Measurements from ENCODE around the gene CCT6B. TPM values are rescaled to one million over a fixed set of nuclear protein-coding genes. Genes with fewer than 3 reads are reported as not detected.

CCT6B gene
- total RNA-seq, 1 donor from 2014 or later: 2.6 TPM

- Histone ChIP-seq H3K79me2 (ENCODE audit: insufficient read depth, low read length) (no peaks in the 10 kb centered on the region), H2AFZ (ENCODE audit: low read depth, low read length) (no peak overlapping the region), H3K4me3 (ENCODE audit: insufficient read depth, low read depth, low read length) (no peak overlapping the region), H3K36me3 (ENCODE audit: insufficient read depth, low read length) (peaks cover 16% of the 10 kb centered on the region), H3K9ac (ENCODE audit: low read length) (no peak overlapping the region), H3K4me2 (ENCODE audit: low read length) (no peak overlapping the region), H3K27ac (ENCODE audit: low read depth, low read length) (no peak overlapping the region), H3K9me3 (ENCODE audit: insufficient read depth, low read depth, low read length) (no peaks in the 10 kb centered on the region), H4K20me1 (ENCODE audit: insufficient read depth, low read length) (no peaks in the 10 kb centered on the region), H3K4me1 (ENCODE audit: insufficient read depth, low read length) (peaks cover 11% of the 10 kb centered on the region), H3K27me3 (ENCODE audit: insufficient read depth, low read length) (no peaks in the 10 kb centered on the region)
- peaks cover 7% of the 10 kb centered on the region for H3K4me1 Mint-ChIP-seq (ENCODE audit: low read depth, unreplicated experiment)
- peaks cover 15% of the 10 kb centered on the region for H3K36me3 Mint-ChIP-seq (ENCODE audit: low read depth, unreplicated experiment)
- no peaks in the 10 kb centered on the region for H3K9me3 Mint-ChIP-seq (ENCODE audit: unreplicated experiment)
- no peak overlapping the region for H3K4me3 Mint-ChIP-seq (ENCODE audit: unreplicated experiment)
- no peaks in the 10 kb centered on the region for H3K27me3 Mint-ChIP-seq (ENCODE audit: low read depth, unreplicated experiment)
- FAIRE-seq (no peak), DNase-seq (ENCODE audit: low read depth) (no peak)
- H3K27ac Mint-ChIP-seq (ENCODE audit: unreplicated experiment): no peak overlapping the region
- TF ChIP-seq, protein P1, sequence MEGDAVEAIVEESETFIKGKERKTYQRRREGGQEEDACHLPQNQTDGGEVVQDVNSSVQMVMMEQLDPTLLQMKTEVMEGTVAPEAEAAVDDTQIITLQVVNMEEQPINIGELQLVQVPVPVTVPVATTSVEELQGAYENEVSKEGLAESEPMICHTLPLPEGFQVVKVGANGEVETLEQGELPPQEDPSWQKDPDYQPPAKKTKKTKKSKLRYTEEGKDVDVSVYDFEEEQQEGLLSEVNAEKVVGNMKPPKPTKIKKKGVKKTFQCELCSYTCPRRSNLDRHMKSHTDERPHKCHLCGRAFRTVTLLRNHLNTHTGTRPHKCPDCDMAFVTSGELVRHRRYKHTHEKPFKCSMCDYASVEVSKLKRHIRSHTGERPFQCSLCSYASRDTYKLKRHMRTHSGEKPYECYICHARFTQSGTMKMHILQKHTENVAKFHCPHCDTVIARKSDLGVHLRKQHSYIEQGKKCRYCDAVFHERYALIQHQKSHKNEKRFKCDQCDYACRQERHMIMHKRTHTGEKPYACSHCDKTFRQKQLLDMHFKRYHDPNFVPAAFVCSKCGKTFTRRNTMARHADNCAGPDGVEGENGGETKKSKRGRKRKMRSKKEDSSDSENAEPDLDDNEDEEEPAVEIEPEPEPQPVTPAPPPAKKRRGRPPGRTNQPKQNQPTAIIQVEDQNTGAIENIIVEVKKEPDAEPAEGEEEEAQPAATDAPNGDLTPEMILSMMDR (IDR thresholded peaks at IDR 0.05; ENCODE audit: insufficient read depth, low read depth, low read length): no peak
- no peak for TF ChIP-seq EZH2 (IDR thresholded peaks at IDR 0.05; ENCODE audit: insufficient read depth, low read length)
Measured at GRCh38 chr17:34999456-34999855, 38.2 kb upstream of the CCT6B start.

- Histone ChIP-seq H3K9me3 (ENCODE audit: insufficient read depth, low read depth, low read length) (no peaks in the 10 kb centered on the region), H3K27me3 (ENCODE audit: insufficient read depth, low read length) (no peaks in the 10 kb centered on the region), H3K4me2 (ENCODE audit: low read length) (no peak overlapping the region), H3K9ac (ENCODE audit: low read length) (peak overlapping the region; percentile 17), H3K4me3 (ENCODE audit: insufficient read depth, low read depth, low read length) (no peak overlapping the region), H4K20me1 (ENCODE audit: insufficient read depth, low read length) (no peaks in the 10 kb centered on the region), H3K4me1 (ENCODE audit: insufficient read depth, low read length) (peaks cover 11% of the 10 kb centered on the region), H2AFZ (ENCODE audit: low read depth, low read length) (no peak overlapping the region), H3K36me3 (ENCODE audit: insufficient read depth, low read length) (peaks cover 18% of the 10 kb centered on the region), H3K79me2 (ENCODE audit: insufficient read depth, low read length) (no peaks in the 10 kb centered on the region), H3K27ac (ENCODE audit: low read depth, low read length) (no peak overlapping the region)
- Mint-ChIP-seq H3K27ac (ENCODE audit: unreplicated experiment) (peak overlapping the region; percentile 26), H3K4me1 (ENCODE audit: low read depth, unreplicated experiment) (peaks cover 7% of the 10 kb centered on the region), H3K36me3 (ENCODE audit: low read depth, unreplicated experiment) (peaks cover 17% of the 10 kb centered on the region), H3K9me3 (ENCODE audit: unreplicated experiment) (no peaks in the 10 kb centered on the region), H3K27me3 (ENCODE audit: low read depth, unreplicated experiment) (no peaks in the 10 kb centered on the region), H3K4me3 (ENCODE audit: unreplicated experiment) (no peak overlapping the region)
- DNase-seq (ENCODE audit: low read depth): peak; percentile 48
- TF ChIP-seq, protein P1 (IDR thresholded peaks at IDR 0.05; ENCODE audit: insufficient read depth, low read depth, low read length): peak; percentile 75
- no peak for TF ChIP-seq EZH2 (IDR thresholded peaks at IDR 0.05; ENCODE audit: insufficient read depth, low read length)
- peak; percentile 20 for FAIRE-seq
Measured at GRCh38 chr17:34998205-34998604, 36.9 kb upstream of the CCT6B start.

DNA sequence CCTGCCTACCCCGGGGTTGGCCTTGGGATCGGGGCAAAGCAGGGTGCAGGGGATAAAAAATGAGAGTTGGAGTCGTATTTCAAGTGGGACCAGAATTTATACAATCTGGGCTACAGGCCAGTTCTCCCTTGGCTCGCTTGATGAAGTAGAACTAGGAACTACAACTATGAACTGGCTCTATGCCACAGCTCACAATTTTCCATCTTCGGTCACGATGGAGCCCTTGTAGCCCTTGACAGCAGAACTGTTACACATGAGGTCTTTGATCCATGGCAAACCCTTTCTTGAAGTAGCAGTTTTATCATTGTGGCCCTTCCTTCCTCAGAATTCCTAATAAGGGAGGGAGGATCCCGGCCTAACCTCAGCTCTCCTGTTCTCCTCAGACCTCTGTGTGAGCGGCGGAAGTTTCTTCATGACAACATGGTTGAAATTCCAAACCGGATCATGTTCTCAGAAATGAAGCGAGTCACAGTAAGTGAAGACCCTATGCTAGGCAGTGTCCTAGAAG is 36.1 kb upstream of the CCT6B start:
- peak; percentile 87 for DNase-seq (ENCODE audit: low read depth)
- Histone ChIP-seq H3K27ac (ENCODE audit: low read depth, low read length) (no peak overlapping the region), H3K9me3 (ENCODE audit: insufficient read depth, low read depth, low read length) (no peaks in the 10 kb centered on the region), H3K4me3 (ENCODE audit: insufficient read depth, low read depth, low read length) (no peak overlapping the region), H3K4me1 (ENCODE audit: insufficient read depth, low read length) (peaks cover 11% of the 10 kb centered on the region), H4K20me1 (ENCODE audit: insufficient read depth, low read length) (no peaks in the 10 kb centered on the region), H3K27me3 (ENCODE audit: insufficient read depth, low read length) (no peaks in the 10 kb centered on the region), H3K4me2 (ENCODE audit: low read length) (peak overlapping the region; percentile 13), H3K9ac (ENCODE audit: low read length) (peak overlapping the region; percentile 17), H3K79me2 (ENCODE audit: insufficient read depth, low read length) (no peaks in the 10 kb centered on the region), H3K36me3 (ENCODE audit: insufficient read depth, low read length) (peaks cover 22% of the 10 kb centered on the region), H2AFZ (ENCODE audit: low read depth, low read length) (no peak overlapping the region)
- FAIRE-seq: no peak
- Mint-ChIP-seq H3K9me3 (ENCODE audit: unreplicated experiment) (no peaks in the 10 kb centered on the region), H3K36me3 (ENCODE audit: low read depth, unreplicated experiment) (peaks cover 17% of the 10 kb centered on the region), H3K4me1 (ENCODE audit: low read depth, unreplicated experiment) (peaks cover 7% of the 10 kb centered on the region), H3K27ac (ENCODE audit: unreplicated experiment) (no peak overlapping the region), H3K27me3 (ENCODE audit: low read depth, unreplicated experiment) (no peaks in the 10 kb centered on the region), H3K4me3 (ENCODE audit: unreplicated experiment) (no peak overlapping the region)
- TF ChIP-seq, protein P1 (IDR thresholded peaks at IDR 0.05; ENCODE audit: insufficient read depth, low read depth, low read length): no peak
- TF ChIP-seq EZH2 (IDR thresholded peaks at IDR 0.05; ENCODE audit: insufficient read depth, low read length): no peak

All from astrocyte (in vitro differentiated cells and primary cell).